ENCODE measurements around the gene SLC46A2. TPM values are rescaled to one million over a fixed set of nuclear protein-coding genes. Genes with fewer than 3 reads are reported as not detected.

The SLC46A2 gene
- total RNA-seq, 2 experiments from 2014 or later = not detected

GRCh38 chr9:112867275-112867991, 23.2 kb downstream of the SLC46A2 start:
- H3K36me3 ChIP-seq (ENCODE audit: insufficient read depth, low read length) = no peaks in the 10 kb centered on the region
- ChIA-PET POLR2A (interaction anchor here (0.7 kb wide), 1 partner anchor 944 kb away, joined by 3 read pairs; no protein-coding TSS in a partner anchor), CTCF (ENCODE audit: unreplicated experiment) (no interaction called here)
- intact Hi-C loops (cut with micrococcal nuclease; ENCODE audit: unreplicated experiment) = no loop called here
- H3K4me1 ChIP-seq (ENCODE audit: insufficient read depth, low read length, poor library complexity, severe bottlenecking) = peaks cover 18% of the 10 kb centered on the region
- H3K9me3 ChIP-seq (ENCODE audit: low read length) = no peaks in the 10 kb centered on the region
- no peak overlapping the region for H3K27ac ChIP-seq (ENCODE audit: low read depth, low read length, poor library complexity, severe bottlenecking)
- H3K4me2 ChIP-seq (ENCODE audit: low read length) = no peak overlapping the region
- H3K4me3 ChIP-seq (ENCODE audit: low read depth, low read length, poor library complexity, severe bottlenecking) = no peak overlapping the region
- no peak overlapping the region for H2AFZ ChIP-seq (ENCODE audit: low read length)
- no peak for DNase-seq (ENCODE audit: low spot score)
- TF ChIP-seq EZH2phosphoT487 (IDR thresholded peaks at IDR 0.05; ENCODE audit: borderline replicate concordance, low read depth, low read length) = no peak
- TF ChIP-seq, protein P1, sequence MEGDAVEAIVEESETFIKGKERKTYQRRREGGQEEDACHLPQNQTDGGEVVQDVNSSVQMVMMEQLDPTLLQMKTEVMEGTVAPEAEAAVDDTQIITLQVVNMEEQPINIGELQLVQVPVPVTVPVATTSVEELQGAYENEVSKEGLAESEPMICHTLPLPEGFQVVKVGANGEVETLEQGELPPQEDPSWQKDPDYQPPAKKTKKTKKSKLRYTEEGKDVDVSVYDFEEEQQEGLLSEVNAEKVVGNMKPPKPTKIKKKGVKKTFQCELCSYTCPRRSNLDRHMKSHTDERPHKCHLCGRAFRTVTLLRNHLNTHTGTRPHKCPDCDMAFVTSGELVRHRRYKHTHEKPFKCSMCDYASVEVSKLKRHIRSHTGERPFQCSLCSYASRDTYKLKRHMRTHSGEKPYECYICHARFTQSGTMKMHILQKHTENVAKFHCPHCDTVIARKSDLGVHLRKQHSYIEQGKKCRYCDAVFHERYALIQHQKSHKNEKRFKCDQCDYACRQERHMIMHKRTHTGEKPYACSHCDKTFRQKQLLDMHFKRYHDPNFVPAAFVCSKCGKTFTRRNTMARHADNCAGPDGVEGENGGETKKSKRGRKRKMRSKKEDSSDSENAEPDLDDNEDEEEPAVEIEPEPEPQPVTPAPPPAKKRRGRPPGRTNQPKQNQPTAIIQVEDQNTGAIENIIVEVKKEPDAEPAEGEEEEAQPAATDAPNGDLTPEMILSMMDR (conservative IDR thresholded peaks at IDR 0.05; ENCODE audit: low read length) = no peak
- H4K20me1 ChIP-seq (ENCODE audit: insufficient read depth, low read length) = 0 out of 2 replicates have a peak, but pooled peaks cover 7% of the 10 kb centered on the region
- H3K9me2 ChIP-seq (ENCODE audit: insufficient read depth, low read length) = no peaks in the 10 kb centered on the region
- no peaks in the 10 kb centered on the region for H3K79me2 ChIP-seq (ENCODE audit: insufficient read depth, low read depth, low read length)
- BruUV-seq (replicated peaks) = no TSS peak

- no TSS peak for BruUV-seq (replicated peaks)
- CTCF ChIA-PET (ENCODE audit: unreplicated experiment) = no interaction called here
- DNase-seq (ENCODE audit: low spot score) = no peak
Observed at GRCh38 chr9:112866662-112867274, 23.9 kb downstream of the SLC46A2 start.

More at GRCh38 chr9:112866662-112867274, 23.9 kb downstream of the SLC46A2 start:
- H3K4me3 ChIP-seq (ENCODE audit: low read depth, low read length, poor library complexity, severe bottlenecking) = no peak overlapping the region
- POLR2A ChIA-PET = interaction anchor here (0.7 kb wide), 1 partner anchor 422 kb away, joined by 4 read pairs; no protein-coding TSS in a partner anchor
- no peaks in the 10 kb centered on the region for H3K9me2 ChIP-seq (ENCODE audit: insufficient read depth, low read length)
- no peaks in the 10 kb centered on the region for H3K9me3 ChIP-seq (ENCODE audit: low read length)
- H3K4me2 ChIP-seq (ENCODE audit: low read length) = no peak overlapping the region
- H2AFZ ChIP-seq (ENCODE audit: low read length) = no peak overlapping the region
- peaks cover 12% of the 10 kb centered on the region for H3K4me1 ChIP-seq (ENCODE audit: insufficient read depth, low read length, poor library complexity, severe bottlenecking)
- H3K79me2 ChIP-seq (ENCODE audit: insufficient read depth, low read depth, low read length) = no peaks in the 10 kb centered on the region
- TF ChIP-seq, protein P1 (conservative IDR thresholded peaks at IDR 0.05; ENCODE audit: low read length) = no peak
- TF ChIP-seq EZH2phosphoT487 (IDR thresholded peaks at IDR 0.05; ENCODE audit: borderline replicate concordance, low read depth, low read length) = no peak
- no peaks in the 10 kb centered on the region for H3K36me3 ChIP-seq (ENCODE audit: insufficient read depth, low read length)
- 0 out of 2 replicates have a peak, but pooled peaks cover 7% of the 10 kb centered on the region for H4K20me1 ChIP-seq (ENCODE audit: insufficient read depth, low read length)
- intact Hi-C loops (cut with micrococcal nuclease; ENCODE audit: unreplicated experiment) = no loop called here
- no peak overlapping the region for H3K27ac ChIP-seq (ENCODE audit: low read depth, low read length, poor library complexity, severe bottlenecking)

All from OCI-LY7 (cell line).